HuH-7.5 (cell line): ENCODE data around the gene MACROH2A2.
"Not testable (repeated sequence)": the region's sequence is repeated elsewhere in the genome, so short reads cannot be mapped to it uniquely, and the experiment has no call there.

Experiments used
- DNase-seq: peaks from one replicate; pipeline ENCODE4 v3.0.0; 2011; ENCODE audit warnings: low spot score

The MACROH2A2 gene

GRCh38 chr10:70067586-70067985 is 14.9 kb downstream of the MACROH2A2 start:
- DNase-seq = no peak

GRCh38 chr10:70068925-70069324 is 16.3 kb downstream of the MACROH2A2 start:
- DNase-seq = no peak

DNA sequence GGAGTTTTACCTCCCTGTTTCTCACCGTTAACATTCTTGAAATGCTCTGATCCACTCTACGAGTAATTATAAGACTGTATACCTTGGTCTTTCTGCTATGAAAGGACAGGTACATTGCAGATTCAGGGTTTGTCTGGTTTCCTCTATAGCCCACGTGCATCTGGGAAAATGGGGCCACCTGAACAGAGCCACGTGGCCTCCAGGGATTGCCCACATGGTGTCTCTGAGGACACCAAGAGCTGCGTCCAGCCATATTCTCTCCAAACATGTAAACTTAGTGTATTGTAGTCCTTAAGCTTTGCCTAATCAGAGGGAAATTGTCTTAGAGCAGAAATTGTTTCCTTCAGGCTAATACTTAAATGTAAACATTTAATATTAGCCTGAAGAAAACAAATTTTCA is 16.7 kb downstream of the MACROH2A2 start:
- DNase-seq = no peak

- DNase-seq = no peak
Measured at GRCh38 chr10:70070834-70071233, 18.2 kb downstream of the MACROH2A2 start.

GRCh38 chr10:70074165-70074564 is 21.5 kb downstream of the MACROH2A2 start:
- DNase-seq = no peak

DNA sequence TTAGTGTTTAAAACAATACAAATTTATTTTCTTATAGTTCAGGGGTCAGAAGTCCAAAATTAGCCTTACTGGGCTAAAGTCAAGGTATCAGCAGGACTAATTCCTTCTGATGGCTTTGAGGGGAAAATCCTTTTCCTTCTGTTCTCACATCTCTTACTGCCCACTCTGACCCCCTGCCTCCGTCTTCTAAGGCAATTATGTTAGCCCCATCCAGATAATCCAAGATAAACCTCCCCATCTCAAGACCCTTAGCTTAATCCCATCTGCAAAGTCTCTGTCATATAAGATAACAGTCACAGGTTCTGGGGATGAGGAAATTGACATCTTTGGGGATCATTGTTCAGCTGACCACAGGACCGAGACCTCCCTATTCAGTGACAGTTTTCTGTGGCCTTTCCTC is 22.3 kb downstream of the MACROH2A2 start:
- no peak for DNase-seq

- no peak for DNase-seq
Measured at GRCh38 chr10:70078329-70078728, 25.7 kb downstream of the MACROH2A2 start.

DNA sequence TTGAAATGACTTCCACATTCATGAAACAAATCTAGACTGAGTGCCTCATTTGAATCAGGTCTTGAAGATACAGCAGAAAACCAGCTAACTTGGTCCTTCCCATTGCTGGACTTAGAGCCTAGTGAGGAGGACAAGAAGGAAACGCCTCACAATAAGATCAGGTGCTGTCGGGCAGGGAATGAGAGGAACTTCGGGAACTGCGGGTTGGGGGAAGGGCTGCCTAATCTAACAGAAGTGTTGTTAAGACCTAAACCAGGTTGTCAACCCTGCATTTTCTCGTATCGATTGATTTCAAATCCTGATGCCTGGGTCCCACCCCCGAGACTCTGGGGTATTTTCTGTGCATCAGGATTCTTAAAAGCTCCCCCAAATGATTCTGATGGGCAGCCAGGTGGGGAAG is 26.3 kb downstream of the MACROH2A2 start:
- no peak for DNase-seq

DNA sequence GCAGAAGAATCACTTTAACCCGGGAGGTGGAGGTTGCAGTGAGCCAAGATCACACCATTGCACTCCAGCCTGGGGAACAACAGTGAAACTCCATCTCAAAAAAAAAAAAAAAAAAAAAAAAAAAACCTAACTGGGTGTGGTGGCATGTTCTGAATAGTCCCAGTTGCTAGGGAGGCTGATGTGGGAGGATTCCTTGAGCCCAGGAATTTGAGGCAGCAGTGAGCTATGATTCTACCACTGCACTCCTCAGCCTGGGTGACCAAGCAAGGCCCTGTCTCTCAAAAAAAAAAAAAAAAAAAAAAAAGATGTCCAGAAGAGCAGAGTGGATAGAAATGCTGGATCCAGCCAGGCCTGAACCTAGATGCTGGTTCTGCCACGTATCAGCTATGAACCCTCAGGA is 28.1 kb downstream of the MACROH2A2 start:
- not testable (repeated sequence) for DNase-seq

DNA sequence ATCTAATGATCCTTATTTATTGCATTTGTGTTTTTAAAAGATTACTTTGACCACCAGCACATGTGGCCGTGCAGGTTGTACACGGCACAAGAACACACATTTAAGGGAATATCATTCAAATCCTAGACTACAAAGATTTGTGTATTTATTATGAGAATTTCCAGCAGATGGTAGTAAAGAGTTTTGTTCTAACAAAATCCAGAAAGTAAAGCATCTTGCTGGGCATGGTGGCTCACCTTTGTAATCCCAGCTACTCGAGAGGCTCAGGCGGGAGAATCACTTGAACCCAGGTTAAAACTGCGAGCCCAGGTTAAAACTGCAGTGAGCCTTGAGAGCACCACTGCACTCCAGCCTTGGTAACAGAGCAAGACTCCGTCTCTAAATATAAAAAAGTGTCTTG is 31.5 kb downstream of the MACROH2A2 start:
- no peak for DNase-seq

DNA sequence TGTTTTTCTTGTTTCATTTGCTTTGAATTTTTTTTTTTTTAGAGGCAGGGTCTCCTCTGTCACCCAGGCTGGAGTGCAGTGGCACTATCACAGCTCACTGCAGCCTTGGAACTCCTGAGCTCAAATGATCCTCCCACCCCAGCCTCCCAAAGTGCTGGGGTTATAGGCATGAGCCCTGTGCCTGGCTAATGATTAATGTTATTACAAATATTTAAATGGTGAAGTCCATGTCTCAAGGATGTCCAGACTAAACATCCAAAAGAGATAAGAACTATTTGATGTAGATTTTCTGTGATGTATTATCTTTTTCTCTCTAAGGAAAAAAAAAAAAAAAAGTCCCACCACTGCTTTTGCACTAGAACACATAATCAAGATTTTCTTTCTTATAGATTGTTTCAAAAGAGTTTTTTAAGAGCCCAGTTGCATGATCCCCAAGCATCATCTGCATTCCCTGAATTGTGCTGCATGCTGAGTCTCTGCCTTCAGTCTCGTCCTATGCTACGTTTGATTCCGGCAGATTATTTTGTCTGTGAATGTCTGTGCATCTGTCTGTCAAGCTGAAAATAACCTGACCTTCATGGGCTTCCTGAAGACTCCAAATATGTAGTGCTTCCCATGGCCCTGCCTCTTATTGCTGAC is 33.4 kb downstream of the MACROH2A2 start:
- no peak for DNase-seq

DNA sequence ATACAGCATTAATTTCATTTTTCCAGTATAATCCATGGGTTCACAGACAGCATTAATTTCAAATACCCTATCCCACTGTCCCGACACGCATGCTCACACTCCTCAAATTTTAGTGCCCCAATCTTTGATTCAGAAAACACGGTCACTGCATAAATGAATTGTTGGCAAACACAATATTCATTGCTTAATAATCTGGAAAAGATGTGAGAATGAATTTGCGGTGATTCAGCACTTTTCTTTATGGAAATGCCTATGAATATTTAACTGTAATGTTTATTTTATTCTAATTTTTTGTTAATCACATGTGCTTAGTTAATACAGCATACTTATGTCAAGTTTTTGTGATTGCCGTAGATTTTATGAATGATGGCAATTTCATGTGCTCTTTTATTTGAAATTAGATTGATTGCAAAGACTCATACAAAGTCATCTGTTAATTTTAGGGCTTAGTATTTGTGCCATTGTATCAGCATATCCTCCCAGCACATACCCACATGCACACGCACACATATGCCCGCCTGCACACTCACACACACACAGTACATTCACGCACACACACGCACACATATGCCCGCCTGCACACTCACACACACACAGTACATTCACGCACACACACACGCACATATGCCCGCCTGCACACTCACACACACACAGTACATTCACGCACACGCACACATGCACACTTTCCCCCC is 35.1 kb downstream of the MACROH2A2 start:
- DNase-seq = no peak

- no peak for DNase-seq
Measured at GRCh38 chr10:70088308-70088698, 35.7 kb downstream of the MACROH2A2 start.

- DNase-seq = no peak
Measured at GRCh38 chr10:70090013-70090412, 37.4 kb downstream of the MACROH2A2 start.

DNA sequence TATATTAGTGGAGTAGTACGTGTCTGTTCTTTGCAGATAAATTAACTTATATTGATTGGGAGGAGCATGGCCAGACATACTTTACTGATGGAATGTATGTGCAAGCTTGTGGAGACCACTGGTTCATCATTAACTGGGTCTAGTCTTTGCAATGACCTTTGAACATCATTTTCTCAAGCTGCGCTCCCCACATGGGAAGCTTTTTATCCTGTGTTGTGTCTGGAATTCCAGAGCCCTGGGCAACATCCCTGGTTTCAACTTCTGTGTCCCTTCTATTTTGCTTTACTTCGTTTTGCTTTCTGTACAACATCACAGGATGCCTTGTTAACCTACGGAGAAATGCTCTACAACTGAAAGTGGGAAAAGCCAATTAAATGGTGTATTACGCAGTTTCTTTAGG is 38.3 kb downstream of the MACROH2A2 start:
- DNase-seq = peak; percentile 27

GRCh38 chr10:70092389-70092718 is 39.7 kb downstream of the MACROH2A2 start:
- DNase-seq = no peak

DNA sequence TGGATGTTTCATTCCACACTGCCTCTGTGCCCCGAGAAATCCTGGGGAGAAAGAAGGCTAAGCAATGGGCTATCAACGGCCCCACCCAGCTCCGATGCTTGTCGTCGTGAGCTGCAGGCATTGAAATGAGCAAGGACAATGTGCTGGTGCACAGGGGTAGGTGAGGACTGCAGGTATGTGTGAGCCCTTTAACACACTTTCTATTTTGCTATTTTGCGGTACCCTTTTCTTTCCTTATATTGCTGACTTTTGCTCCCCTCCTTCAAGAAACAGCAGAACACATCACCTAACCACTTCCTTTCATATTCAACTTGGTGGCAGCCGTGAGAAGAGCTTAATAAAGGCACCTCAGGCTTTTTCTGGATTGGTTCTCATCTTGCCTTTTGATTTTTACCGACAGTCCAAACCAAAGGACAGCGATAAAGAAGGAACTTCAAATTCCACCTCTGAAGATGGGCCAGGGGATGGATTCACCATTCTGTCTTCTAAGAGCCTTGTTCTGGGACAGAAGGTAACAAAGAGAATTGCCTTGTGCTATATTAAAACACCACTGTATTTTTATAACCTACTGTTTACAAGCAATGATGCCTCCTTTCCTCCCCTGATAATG is 40.8 kb downstream of the MACROH2A2 start:
- DNase-seq = no peak

- no peak for DNase-seq
Measured at GRCh38 chr10:70094250-70094649, 41.6 kb downstream of the MACROH2A2 start.

- DNase-seq = no peak
Measured at GRCh38 chr10:70096016-70096704, 43.5 kb downstream of the MACROH2A2 start.

GRCh38 chr10:70096705-70097420 is 44.2 kb downstream of the MACROH2A2 start:
- no peak for DNase-seq

GRCh38 chr10:70097459-70097858 is 44.8 kb downstream of the MACROH2A2 start:
- DNase-seq = no peak

GRCh38 chr10:70098271-70098670 is 45.6 kb downstream of the MACROH2A2 start:
- no peak for DNase-seq
